NK-92 (cell line): ENCODE results near the gene PFDN1.

Source experiments
- DNase-seq: peaks from one replicate; lab custom pipeline; 2025; ENCODE audit not compliant: unreplicated experiment; lab: John Stamatoyannopoulos, UW

The PFDN1 gene

GRCh38 chr5:140240987-140241706 is 61.8 kb downstream of the PFDN1 start:
- no peak for DNase-seq

GRCh38 chr5:140239939-140240700 is 62.8 kb downstream of the PFDN1 start:
- no peak for DNase-seq

- DNase-seq = no peak
Observed at GRCh38 chr5:140239461-140239860, 63.4 kb downstream of the PFDN1 start.

GRCh38 chr5:140238756-140239155 is 64.1 kb downstream of the PFDN1 start:
- DNase-seq = no peak

GRCh38 chr5:140236891-140237598 is 65.9 kb downstream of the PFDN1 start:
- no peak for DNase-seq

- DNase-seq = no peak
Observed at GRCh38 chr5:140235791-140236551, 66.9 kb downstream of the PFDN1 start.

- no peak for DNase-seq
Observed at GRCh38 chr5:140234377-140234989, 68.4 kb downstream of the PFDN1 start.

- no peak for DNase-seq
Observed at GRCh38 chr5:140232731-140233130, 70.2 kb downstream of the PFDN1 start.

- no peak for DNase-seq
Observed at GRCh38 chr5:140230373-140230772, 72.5 kb downstream of the PFDN1 start.

- no peak for DNase-seq
Observed at GRCh38 chr5:140228364-140228837, 74.5 kb downstream of the PFDN1 start.

- no peak for DNase-seq
Observed at GRCh38 chr5:140227046-140227445, 75.9 kb downstream of the PFDN1 start.

- no peak for DNase-seq
Observed at GRCh38 chr5:140225396-140225795, 77.5 kb downstream of the PFDN1 start.

GRCh38 chr5:140224658-140225057 is 78.2 kb downstream of the PFDN1 start:
- DNase-seq = no peak

GRCh38 chr5:140223567-140223966 is 79.3 kb downstream of the PFDN1 start:
- DNase-seq = no peak

GRCh38 chr5:140222416-140222815 is 80.5 kb downstream of the PFDN1 start:
- DNase-seq = no peak

GRCh38 chr5:140221697-140222223 is 81.1 kb downstream of the PFDN1 start:
- DNase-seq = no peak

- no peak for DNase-seq
Observed at GRCh38 chr5:140220698-140221064, 82.2 kb downstream of the PFDN1 start.

- DNase-seq = no peak
Observed at GRCh38 chr5:140220032-140220697, 82.7 kb downstream of the PFDN1 start.

- DNase-seq = no peak
Observed at GRCh38 chr5:140219068-140219991, 83.6 kb downstream of the PFDN1 start.
